Activated CD8-positive, alpha-beta memory T cell treated with anti-CD3 and anti-CD28 coated beads, Interleukin-2, amount 10 ng/mL, durations not matched to agents 7 days and 5 days (primary cell): ENCODE measurements around the gene CIP2A. TPM values are rescaled to one million over a fixed set of nuclear protein-coding genes. Genes with fewer than 3 reads are reported as not detected.
A peak's percentile ranks its signal among the peaks of the same experiment; 100 is the strongest.

Source experiments
- ATAC-seq: fragments of 150-1000 bp; cut with Tn5 transposase; one replicate; pipeline ENCODE4 v1.10.0; 2021; ENCODE audit warnings: moderate library complexity
- CTCF ChIA-PET: fragments of 350-600 bp; sonication (Branson Sonifier 250); formaldehyde crosslinking; loops from one replicate; lab custom pipeline; 2021; ENCODE audit warnings: antibody characterized with exemption; lab: Charles Lee
- DNase-seq: peaks from one replicate; pipeline ENCODE4 v3.0.0-alpha.2; 2020
- H3K27ac Mint-ChIP-seq: one replicate; pipeline ENCODE4 v1.8.0; 2021; ENCODE audit warnings: mild to moderate bottlenecking, mixed read lengths
- H3K27me3 Mint-ChIP-seq: one replicate; pipeline ENCODE4 v1.8.0; 2021; ENCODE audit warnings: mixed read lengths
- H3K36me3 Mint-ChIP-seq: one replicate; pipeline ENCODE4 v1.8.0; 2021; ENCODE audit warnings: mild to moderate bottlenecking, mixed read lengths
- H3K4me1 Mint-ChIP-seq: one replicate; pipeline ENCODE4 v1.8.0; 2021; ENCODE audit warnings: mixed read lengths
- H3K4me3 Mint-ChIP-seq: one replicate; pipeline ENCODE4 v1.8.0; 2021; ENCODE audit warnings: mild to moderate bottlenecking, moderate library complexity, mixed read lengths
- H3K9me3 Mint-ChIP-seq: one replicate; pipeline ENCODE4 v1.8.0; 2022; ENCODE audit warnings: low read depth, mixed read lengths
- total RNA-seq, 2 experiments: library from RNA; stranded (reverse); gene quantifications; one replicate each; pipeline ENCODE4 v1.2.3, GENCODE V29; 2021

The CIP2A gene
- total RNA-seq, 2 experiments from 2014 or later, result 66.6 to 71.3 TPM

- peak; percentile 69 for ATAC-seq
- no peak for DNase-seq
- Mint-ChIP-seq H3K36me3 (peaks cover 16% of the 10 kb centered on the region), H3K27me3 (no peaks in the 10 kb centered on the region), H3K4me1 (peaks cover 75% of the 10 kb centered on the region), H3K4me3 (peak overlapping the region; percentile 46), H3K27ac (peak overlapping the region; percentile 90), H3K9me3 (peaks cover 6% of the 10 kb centered on the region)
- CTCF ChIA-PET, result interaction anchor here (0.8 to 3.9 kb wide), 4 partner anchors 10 to 222 kb away, joined by 3 to 21 read pairs (median 3); partner anchors contain the start of genes CIP2A and DZIP3
Observed at GRCh38 chr3:108599677-108600409, 10.6 kb upstream of the CIP2A start.

GRCh38 chr3:108598375-108598774, 9.1 kb upstream of the CIP2A start:
- ATAC-seq, result no peak
- Mint-ChIP-seq H3K9me3 (peaks cover 6% of the 10 kb centered on the region), H3K27me3 (no peaks in the 10 kb centered on the region), H3K36me3 (peaks cover 16% of the 10 kb centered on the region), H3K4me3 (no peak overlapping the region), H3K4me1 (peaks cover 66% of the 10 kb centered on the region), H3K27ac (no peak overlapping the region)
- CTCF ChIA-PET, result interaction anchor here (0.7 to 3.9 kb wide), 4 partner anchors 9 to 220 kb away, joined by 3 to 21 read pairs (median 4); partner anchors contain the start of genes CIP2A and DZIP3
- DNase-seq, result no peak

GRCh38 chr3:108595321-108595720, 6.1 kb upstream of the CIP2A start:
- no peak overlapping the region for H3K4me3 Mint-ChIP-seq
- DNase-seq (no peak), ATAC-seq (no peak)
- no peaks in the 10 kb centered on the region for H3K9me3 Mint-ChIP-seq
- H3K27me3 Mint-ChIP-seq, result no peaks in the 10 kb centered on the region
- peaks cover 5% of the 10 kb centered on the region for H3K36me3 Mint-ChIP-seq
- CTCF ChIA-PET, result interaction anchor here (0.9 to 1.0 kb wide), 2 partner anchors 8 to 238 kb away, joined by 3 read pairs; no protein-coding TSS in a partner anchor
- peaks cover 58% of the 10 kb centered on the region for H3K4me1 Mint-ChIP-seq
- no peak overlapping the region for H3K27ac Mint-ChIP-seq

GRCh38 chr3:108590460-108590859, 1.2 kb upstream of the CIP2A start:
- ATAC-seq (no peak), DNase-seq (no peak)
- Mint-ChIP-seq H3K9me3 (no peaks in the 10 kb centered on the region), H3K27me3 (no peaks in the 10 kb centered on the region), H3K4me1 (peaks cover 48% of the 10 kb centered on the region), H3K4me3 (peak overlapping the region; percentile 86), H3K36me3 (peaks cover 16% of the 10 kb centered on the region), H3K27ac (peak overlapping the region; percentile 99)
- CTCF ChIA-PET, result interaction anchor here (1.6 to 3.6 kb wide), 6 partner anchors 8 to 325 kb away, joined by 4 to 39 read pairs (median 8); no protein-coding TSS in a partner anchor

- ATAC-seq (no peak), DNase-seq (no peak)
- Mint-ChIP-seq H3K4me1 (peaks cover 50% of the 10 kb centered on the region), H3K27me3 (no peaks in the 10 kb centered on the region), H3K9me3 (no peaks in the 10 kb centered on the region), H3K27ac (peak overlapping the region; percentile 99), H3K4me3 (peak overlapping the region; percentile 86), H3K36me3 (peaks cover 21% of the 10 kb centered on the region)
- CTCF ChIA-PET, result interaction anchor here (1.0 to 3.6 kb wide), 7 partner anchors 9 to 325 kb away, joined by 4 to 39 read pairs (median 7); no protein-coding TSS in a partner anchor
Observed at GRCh38 chr3:108589998-108590323, 723 bp upstream of the CIP2A start.

- CTCF ChIA-PET, result interaction anchor here (0.8 to 3.6 kb wide), 7 partner anchors 10 to 326 kb away, joined by 3 to 39 read pairs (median 6); no protein-coding TSS in a partner anchor
- ATAC-seq (no peak), DNase-seq (no peak)
- no peaks in the 10 kb centered on the region for H3K27me3 Mint-ChIP-seq
- H3K9me3 Mint-ChIP-seq, result no peaks in the 10 kb centered on the region
- peaks cover 26% of the 10 kb centered on the region for H3K36me3 Mint-ChIP-seq
- peaks cover 54% of the 10 kb centered on the region for H3K4me1 Mint-ChIP-seq
- peak overlapping the region; percentile 86 for H3K4me3 Mint-ChIP-seq
- H3K27ac Mint-ChIP-seq, result peak overlapping the region; percentile 99
Observed at GRCh38 chr3:108588601-108589000, 637 bp downstream of the CIP2A start.

- Mint-ChIP-seq H3K27me3 (no peaks in the 10 kb centered on the region), H3K4me1 (peaks cover 13% of the 10 kb centered on the region), H3K4me3 (no peak overlapping the region), H3K9me3 (peaks cover 4% of the 10 kb centered on the region), H3K36me3 (peaks cover 74% of the 10 kb centered on the region), H3K27ac (no peak overlapping the region)
- CTCF ChIA-PET, result interaction anchor here (1.1 kb wide), 1 partner anchor 11 kb away, joined by 4 read pairs; the partner anchor contains the start of genes CIP2A and DZIP3
- ATAC-seq (no peak), DNase-seq (no peak)
Observed at GRCh38 chr3:108578064-108578463, 11.2 kb downstream of the CIP2A start.

GRCh38 chr3:108569336-108569735, 19.9 kb downstream of the CIP2A start:
- CTCF ChIA-PET, result no interaction called here
- peaks cover 12% of the 10 kb centered on the region for H3K4me1 Mint-ChIP-seq
- H3K4me3 Mint-ChIP-seq, result no peak overlapping the region
- H3K27ac Mint-ChIP-seq, result no peak overlapping the region
- peaks cover 58% of the 10 kb centered on the region for H3K36me3 Mint-ChIP-seq
- ATAC-seq, result no peak
- DNase-seq, result no peak
- no peaks in the 10 kb centered on the region for H3K27me3 Mint-ChIP-seq
- peaks cover 5% of the 10 kb centered on the region for H3K9me3 Mint-ChIP-seq

- Mint-ChIP-seq H3K27ac (no peak overlapping the region), H3K4me3 (no peak overlapping the region), H3K36me3 (peaks cover 49% of the 10 kb centered on the region), H3K9me3 (no peaks in the 10 kb centered on the region), H3K27me3 (no peaks in the 10 kb centered on the region), H3K4me1 (peaks cover 12% of the 10 kb centered on the region)
- CTCF ChIA-PET, result interaction anchor here (1.5 to 1.8 kb wide), 2 partner anchors 8 to 14 kb away, joined by 4 to 5 read pairs; no protein-coding TSS in a partner anchor
- DNase-seq (no peak), ATAC-seq (no peak)
Observed at GRCh38 chr3:108566599-108566998, 22.6 kb downstream of the CIP2A start.

- no peak overlapping the region for H3K4me3 Mint-ChIP-seq
- DNase-seq (no peak), ATAC-seq (no peak)
- H3K4me1 Mint-ChIP-seq, result peaks cover 12% of the 10 kb centered on the region
- no peaks in the 10 kb centered on the region for H3K27me3 Mint-ChIP-seq
- peaks cover 56% of the 10 kb centered on the region for H3K36me3 Mint-ChIP-seq
- H3K27ac Mint-ChIP-seq, result no peak overlapping the region
- CTCF ChIA-PET, result interaction anchor here (1.5 kb wide), 1 partner anchor 13 kb away, joined by 5 read pairs; no protein-coding TSS in a partner anchor
- no peaks in the 10 kb centered on the region for H3K9me3 Mint-ChIP-seq
Observed at GRCh38 chr3:108565506-108565905, 23.7 kb downstream of the CIP2A start.

- Mint-ChIP-seq H3K36me3 (peaks cover 54% of the 10 kb centered on the region), H3K27ac (no peak overlapping the region), H3K27me3 (no peaks in the 10 kb centered on the region), H3K4me3 (no peak overlapping the region), H3K4me1 (peaks cover 12% of the 10 kb centered on the region), H3K9me3 (no peaks in the 10 kb centered on the region)
- CTCF ChIA-PET, result no interaction called here
- ATAC-seq (no peak), DNase-seq (no peak)
Observed at GRCh38 chr3:108564564-108564963, 24.7 kb downstream of the CIP2A start.

- H3K36me3 Mint-ChIP-seq, result peaks cover 54% of the 10 kb centered on the region
- no peak overlapping the region for H3K27ac Mint-ChIP-seq
- CTCF ChIA-PET, result interaction anchor here (0.9 kb wide), 1 partner anchor 9 kb away, joined by 3 read pairs; no protein-coding TSS in a partner anchor
- no peak overlapping the region for H3K4me3 Mint-ChIP-seq
- no peak for ATAC-seq
- no peak for DNase-seq
- no peaks in the 10 kb centered on the region for H3K9me3 Mint-ChIP-seq
- peaks cover 10% of the 10 kb centered on the region for H3K4me1 Mint-ChIP-seq
- no peaks in the 10 kb centered on the region for H3K27me3 Mint-ChIP-seq
Observed at GRCh38 chr3:108562565-108562964, 26.7 kb downstream of the CIP2A start.

- H3K27ac Mint-ChIP-seq, result no peak overlapping the region
- DNase-seq (no peak), ATAC-seq (no peak)
- peaks cover 59% of the 10 kb centered on the region for H3K36me3 Mint-ChIP-seq
- H3K9me3 Mint-ChIP-seq, result no peaks in the 10 kb centered on the region
- H3K4me1 Mint-ChIP-seq, result peaks cover 5% of the 10 kb centered on the region
- H3K4me3 Mint-ChIP-seq, result no peak overlapping the region
- CTCF ChIA-PET, result interaction anchor here (1.3 kb wide), 1 partner anchor 17 kb away, joined by 3 read pairs; no protein-coding TSS in a partner anchor
- no peaks in the 10 kb centered on the region for H3K27me3 Mint-ChIP-seq
Observed at GRCh38 chr3:108555966-108556581, 33.2 kb downstream of the CIP2A start.
